ENCODE results near the gene GNG13. TPM values are rescaled to one million over a fixed set of nuclear protein-coding genes. Genes with fewer than 3 reads are reported as not detected.

The GNG13 gene
- total RNA-seq, 1 experiment from 2014 or later: not detected

- TF ChIP-seq, protein P1, sequence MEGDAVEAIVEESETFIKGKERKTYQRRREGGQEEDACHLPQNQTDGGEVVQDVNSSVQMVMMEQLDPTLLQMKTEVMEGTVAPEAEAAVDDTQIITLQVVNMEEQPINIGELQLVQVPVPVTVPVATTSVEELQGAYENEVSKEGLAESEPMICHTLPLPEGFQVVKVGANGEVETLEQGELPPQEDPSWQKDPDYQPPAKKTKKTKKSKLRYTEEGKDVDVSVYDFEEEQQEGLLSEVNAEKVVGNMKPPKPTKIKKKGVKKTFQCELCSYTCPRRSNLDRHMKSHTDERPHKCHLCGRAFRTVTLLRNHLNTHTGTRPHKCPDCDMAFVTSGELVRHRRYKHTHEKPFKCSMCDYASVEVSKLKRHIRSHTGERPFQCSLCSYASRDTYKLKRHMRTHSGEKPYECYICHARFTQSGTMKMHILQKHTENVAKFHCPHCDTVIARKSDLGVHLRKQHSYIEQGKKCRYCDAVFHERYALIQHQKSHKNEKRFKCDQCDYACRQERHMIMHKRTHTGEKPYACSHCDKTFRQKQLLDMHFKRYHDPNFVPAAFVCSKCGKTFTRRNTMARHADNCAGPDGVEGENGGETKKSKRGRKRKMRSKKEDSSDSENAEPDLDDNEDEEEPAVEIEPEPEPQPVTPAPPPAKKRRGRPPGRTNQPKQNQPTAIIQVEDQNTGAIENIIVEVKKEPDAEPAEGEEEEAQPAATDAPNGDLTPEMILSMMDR (conservative IDR thresholded peaks at IDR 0.05): no peak
- no CpG with 5 or more reads among the region's 8 CpGs for WGBS (ENCODE audit: extremely low coverage, insufficient read length, low lambda C conversion rate)
Observed at GRCh38 chr16:803754-804080, 3.2 kb upstream of the GNG13 start.

More at GRCh38 chr16:803754-804080, 3.2 kb upstream of the GNG13 start:
- no peak overlapping the region for H2BK15ac ChIP-seq (ENCODE audit: low read depth, low read length)
- no peaks in the 10 kb centered on the region for H3K36me3 Mint-ChIP-seq (ENCODE audit: insufficient read depth in 1 of 3, low read depth in 3 of 3)
- no peak overlapping the region for H3K23ac ChIP-seq (ENCODE audit: insufficient read length, low read depth, low read length)
- H4K5ac ChIP-seq (ENCODE audit: insufficient read length, low read depth, low read length): no peak overlapping the region
- H2BK120ac ChIP-seq (ENCODE audit: low read depth, low read length, poor library complexity, severe bottlenecking): no peak overlapping the region
- no peaks in the 10 kb centered on the region for H4K20me1 ChIP-seq (ENCODE audit: control insufficient read depth, insufficient read depth, insufficient read length)
- no peak overlapping the region for H3K56ac ChIP-seq (ENCODE audit: insufficient read length, low read depth, low read length)
- H4K91ac ChIP-seq (ENCODE audit: insufficient read length, low read depth, low read length): no peak overlapping the region
- H3K18ac ChIP-seq (ENCODE audit: insufficient read length, low read depth, low read length): no peak overlapping the region
- no peak overlapping the region for H2AFZ ChIP-seq (ENCODE audit: low read length)
- H2BK5ac ChIP-seq (ENCODE audit: insufficient read length, low read length): no peak overlapping the region
- H3T11ph ChIP-seq (ENCODE audit: low read length): no peak overlapping the region
- no peak overlapping the region for H3K27ac ChIP-seq (ENCODE audit: insufficient read length, low read depth, low read length)
- peaks cover 2 to 7% of the 10 kb centered on the region in 2 experiments; a peak in 1 of 4 replicates for H3K4me1 Mint-ChIP-seq
- H3K4me3 Mint-ChIP-seq: no peak overlapping the region
- no peak overlapping the region for H2BK12ac ChIP-seq (ENCODE audit: insufficient read length, low read depth, low read length)
- no peak overlapping the region for H3K9ac ChIP-seq (ENCODE audit: extremely low read depth, insufficient read length, low read length)
- H3K27me3 Mint-ChIP-seq (ENCODE audit: low read depth): peaks cover 74% of the 10 kb centered on the region
- H3K27me3 ChIP-seq (ENCODE audit: insufficient read depth, low read length): peaks cover 5% of the 10 kb centered on the region; the same call in 1 of the 2 replicates
- no peak overlapping the region for H3K4ac ChIP-seq (ENCODE audit: low read depth, low read length)
- no peaks in the 10 kb centered on the region for H3K9me3 ChIP-seq (ENCODE audit: control insufficient read depth, low read depth, low read length)
- peaks cover 0 to 8% of the 10 kb centered on the region in 2 experiments; a peak in 2 of 5 replicates for H3K9me3 Mint-ChIP-seq
- H3K4me1 ChIP-seq (ENCODE audit: insufficient read depth, low read length): no peaks in the 10 kb centered on the region; the same call in 1 of the 2 replicates
- H2BK20ac ChIP-seq (ENCODE audit: low read depth, low read length, poor library complexity, severe bottlenecking): no peak overlapping the region
- H4K8ac ChIP-seq (replicated peaks; ENCODE audit: insufficient read length, low read depth, low read length): no peak overlapping the region
- H3K79me2 ChIP-seq (ENCODE audit: insufficient read depth, low read length): no peaks in the 10 kb centered on the region
- H3K23me2 ChIP-seq (ENCODE audit: insufficient read length, low read depth, low read length, poor library complexity, severe bottlenecking): peaks cover 7% of the 10 kb centered on the region
- H3K4me2 ChIP-seq (ENCODE audit: insufficient read depth, insufficient read length, low read length): no peak overlapping the region
- no peak overlapping the region for H2AK5ac ChIP-seq (ENCODE audit: insufficient read length, low read length)
- H3K14ac ChIP-seq (ENCODE audit: insufficient read depth, low read length): no peak overlapping the region
- DNase-seq: no peak
- H3K27ac Mint-ChIP-seq: no peak overlapping the region
- H3K79me1 ChIP-seq (ENCODE audit: insufficient read depth, low read depth, low read length, poor library complexity, severe bottlenecking): no peaks in the 10 kb centered on the region
